Left colon (tissue), 2 donors: Measurements from ENCODE around the gene EIF3D. TPM values are rescaled to one million over a fixed set of nuclear protein-coding genes. Genes with fewer than 3 reads are reported as not detected.
A peak's percentile ranks its signal among the peaks of the same experiment; 100 is the strongest.

ENCODE experiments used
- ATAC-seq: fragments of 200-7000 bp; cut with Tn5 transposase; one replicate; pipeline ENCODE4 v1.9.1; 2020; ENCODE audit warnings: mild to moderate bottlenecking, moderate library complexity
- DNase-seq, 2 donors: peaks; one replicate each; pipeline ENCODE4 v3.0.0-alpha.2; 2020
- intact Hi-C, 2 donors: fragments of 100-400 bp; cut with DNase I in 1 of 2; cut with micrococcal nuclease in 1 of 2; formaldehyde crosslinking; loops; one replicate each; pipeline versions ENCODE4 v1.11.2 to v1.14.0; 2022; cut with DNase I, micrococcal nuclease
- long read RNA-seq: library from polyadenylated mRNA; unstranded; transcript quantifications from one replicate; pipeline ENCODE4 v2.0.0, GENCODE V29; 2021
- total RNA-seq, 2 donors: library from RNA; stranded (reverse); fragmentation: NEBNext Ultra II Directional; extraction: Animal tissue kit (Norgen Biotek cat#: 25700); gene quantifications; one replicate each; pipeline ENCODE4 v1.2.1, GENCODE V29; 2021
- donor health status: DM: no; HTN: no; CAD: no.
- donor health status: DM: yes; HTN: yes; CAD: no.

EIF3D gene
- 100 to 1,000 TPM; 130 to 131 TPM for total RNA-seq
- long read RNA-seq, transcript EIF3D-201 (15 exons, 2,155 nt) = major isoform, 218 of 254 reads
- long read RNA-seq, partial matches to known transcripts = 15 of 254 reads
- long read RNA-seq, other reads (novel, unspliced or antisense) = 20 of 254 reads

- intact Hi-C loops = no loop called here
- ATAC-seq (peak; percentile 91), DNase-seq (peak; percentile 99)
Measured at GRCh38 chr22:36528795-36529751, at the start of gene EIF3D. EIF3D (minus strand) TSS chr22:36529166; CDS start chr22:36526121, 3,045 bp downstream.

GRCh38 chr22:36578619-36579018 is 49.7 kb upstream of the EIF3D start:
- DNase-seq (no peak), ATAC-seq (peak; percentile 17)
- intact Hi-C loops = no loop called here

GRCh38 chr22:36577019-36577418 is 48.1 kb upstream of the EIF3D start:
- no peak for ATAC-seq
- intact Hi-C loops = no loop called here

GRCh38 chr22:36574728-36575127 is 45.8 kb upstream of the EIF3D start:
- DNase-seq = no peak
- intact Hi-C loops = no loop called here
- no peak for ATAC-seq

More at GRCh38 chr22:36577019-36577418, 48.1 kb upstream of the EIF3D start:
- DNase-seq = no peak

- intact Hi-C loops = no loop called here
- ATAC-seq (no peak), DNase-seq (no peak)
Measured at GRCh38 chr22:36573815-36574363, 44.9 kb upstream of the EIF3D start.

- DNase-seq (no peak), ATAC-seq (no peak)
- intact Hi-C loops = no loop called here
Measured at GRCh38 chr22:36571991-36572390, 43.0 kb upstream of the EIF3D start.

- ATAC-seq (no peak), DNase-seq (no peak)
- intact Hi-C loops = no loop called here
Measured at GRCh38 chr22:36569999-36570398, 41.0 kb upstream of the EIF3D start.

- no peak for DNase-seq
- intact Hi-C loops = no loop called here
- ATAC-seq = no peak
Measured at GRCh38 chr22:36568846-36569245, 39.9 kb upstream of the EIF3D start.

- DNase-seq (no peak), ATAC-seq (no peak)
- intact Hi-C loops = no loop called here
Measured at GRCh38 chr22:36566720-36567119, 37.8 kb upstream of the EIF3D start.

GRCh38 chr22:36565686-36566085 is 36.7 kb upstream of the EIF3D start:
- no peak for DNase-seq
- ATAC-seq = no peak
- intact Hi-C loops = no loop called here

GRCh38 chr22:36565159-36565507 is 36.2 kb upstream of the EIF3D start:
- ATAC-seq (no peak), DNase-seq (no peak)
- intact Hi-C loops = no loop called here

- no peak for DNase-seq
- intact Hi-C loops = no loop called here
- ATAC-seq = no peak
Measured at GRCh38 chr22:36564422-36565158, 35.6 kb upstream of the EIF3D start.

- intact Hi-C loops = no loop called here
- no peak for DNase-seq
- no peak for ATAC-seq
Measured at GRCh38 chr22:36563898-36564297, 34.9 kb upstream of the EIF3D start.

GRCh38 chr22:36563444-36563843 is 34.5 kb upstream of the EIF3D start:
- DNase-seq (no peak), ATAC-seq (no peak)
- intact Hi-C loops = no loop called here

GRCh38 chr22:36563001-36563400 is 34.0 kb upstream of the EIF3D start:
- intact Hi-C loops = no loop called here
- no peak for DNase-seq
- ATAC-seq = no peak

- intact Hi-C loops = no loop called here
- no peak for DNase-seq
- ATAC-seq = no peak
Measured at GRCh38 chr22:36562261-36562835, 33.4 kb upstream of the EIF3D start.

GRCh38 chr22:36561291-36561811 is 32.4 kb upstream of the EIF3D start:
- no peak for DNase-seq
- intact Hi-C loops = no loop called here
- ATAC-seq = no peak

GRCh38 chr22:36560001-36560400 is 31.0 kb upstream of the EIF3D start:
- DNase-seq (no peak), ATAC-seq (no peak)
- intact Hi-C loops = no loop called here

GRCh38 chr22:36554098-36554497 is 25.1 kb upstream of the EIF3D start:
- intact Hi-C loops = no loop called here
- ATAC-seq = no peak
- DNase-seq = no peak
